HG02840 (cell line): Measurements from ENCODE around the gene PHF19.

Experiments used
- ATAC-seq: cut with Tn5 transposase; IDR thresholded peaks from one replicate; pipeline ENCODE4 v1.9.1; 2021; ENCODE audit warnings: mild to moderate bottlenecking, moderate library complexity, moderate number of reproducible peaks; ENCODE audit not compliant: unreplicated experiment, low FRiP score

PHF19 gene

GRCh38 chr9:120893611-120894307, 16.8 kb upstream of the PHF19 start:
- ATAC-seq: no peak

GRCh38 chr9:120892748-120893610, 16.0 kb upstream of the PHF19 start:
- peak; percentile 69 for ATAC-seq

- ATAC-seq: peak; percentile 13
Observed at GRCh38 chr9:120891884-120892747, 15.1 kb upstream of the PHF19 start.

- no peak for ATAC-seq
Observed at GRCh38 chr9:120891245-120891883, 14.4 kb upstream of the PHF19 start.

GRCh38 chr9:120890320-120891244, 13.6 kb upstream of the PHF19 start:
- no peak for ATAC-seq

GRCh38 chr9:120889606-120890271, 12.8 kb upstream of the PHF19 start:
- no peak for ATAC-seq

- ATAC-seq: no peak
Observed at GRCh38 chr9:120888626-120889025, 11.6 kb upstream of the PHF19 start.

- ATAC-seq: no peak
Observed at GRCh38 chr9:120886490-120886967, 9.5 kb upstream of the PHF19 start.

- no peak for ATAC-seq
Observed at GRCh38 chr9:120885958-120886357, 9.0 kb upstream of the PHF19 start.

- ATAC-seq: no peak
Observed at GRCh38 chr9:120885457-120885856, 8.5 kb upstream of the PHF19 start.

- ATAC-seq: no peak
Observed at GRCh38 chr9:120883608-120883996, 6.6 kb upstream of the PHF19 start.

GRCh38 chr9:120882935-120883607, 6.1 kb upstream of the PHF19 start:
- no peak for ATAC-seq

- no peak for ATAC-seq
Observed at GRCh38 chr9:120879446-120879845, 2.5 kb upstream of the PHF19 start.

- no peak for ATAC-seq
Observed at GRCh38 chr9:120878188-120879130, 1.5 kb upstream of the PHF19 start.

- ATAC-seq: peak; percentile 42
Observed at GRCh38 chr9:120877276-120878034, 467 bp upstream of the PHF19 start.
